AG04450 (cell line): ENCODE data around the gene EML6. TPM values are rescaled to one million over a fixed set of nuclear protein-coding genes. Genes with fewer than 3 reads are reported as not detected.
"Not testable (repeated sequence)": the region's sequence is repeated elsewhere in the genome, so short reads cannot be mapped to it uniquely, and the experiment has no call there.

Source experiments
- CTCF ChIA-PET: fragments of 300-600, 350-600 bp; formaldehyde crosslinking; extraction: SDS; loops from one replicate; lab custom pipeline; 2022; ENCODE audit warnings: antibody characterized with exemption, inconsistent platforms; lab: Charles Lee
- POLR2A ChIA-PET: fragments of 350-600 bp; formaldehyde crosslinking; extraction: SDS; loops from one replicate; lab custom pipeline; 2021; ENCODE audit warnings: antibody characterized with exemption, inconsistent platforms; lab: Yijun Ruan, JAX
- DNase-seq: peaks from one replicate; pipeline ENCODE4 v3.0.0-alpha.2; 2011; ENCODE audit warnings: low read depth, low spot score
- H3K27ac ChIP-seq: one replicate; pipeline ENCODE4 v1.5.1; 2012; ENCODE audit warnings: low read depth, low read length, control low read depth
- H3K27me3 ChIP-seq: one replicate; pipeline ENCODE4 v1.6.0; 2012; ENCODE audit warnings: low read length; ENCODE audit not compliant: control insufficient read depth, insufficient read depth
- H3K4me3 ChIP-seq: 2 replicates; pipeline ENCODE4 v1.5.1; 2011; ENCODE audit warnings: mild to moderate bottlenecking, low read depth, low read length, control low read depth
- H3K9me3 ChIP-seq: 2 replicates; pipeline ENCODE4 v1.5.1; 2012; ENCODE audit warnings: low read length; ENCODE audit not compliant: control insufficient read depth, insufficient read depth
- CTCF ChIP-seq: IDR thresholded peaks from 2 replicates; pipeline ENCODE4 v1.5.1; 2011; ENCODE audit warnings: low read depth, low read length, control low read depth, inconsistent platforms
- polyA plus RNA-seq: library from polyadenylated mRNA; depleted of rRNA; stranded (reverse); fragments of >200 nt; gene quantifications from 2 replicates; pipeline ENCODE4 v1.2.3, GENCODE V29; 2011

EML6 gene
- polyA plus RNA-seq, 1 experiment = 0.30 TPM

- no peak for DNase-seq
- Histone ChIP-seq H3K27ac (no peak overlapping the region), H3K27me3 (no peaks in the 10 kb centered on the region), H3K4me3 (no peak overlapping the region), H3K9me3 (no peaks in the 10 kb centered on the region)
- POLR2A ChIA-PET = no interaction called here
- TF ChIP-seq CTCF = no peak
- CTCF ChIA-PET = interaction anchor here (1.1 to 1.6 kb wide), 2 partner anchors 31 to 83 kb away, joined by 4 to 5 read pairs; no protein-coding TSS in a partner anchor
Observed at GRCh38 chr2:54983345-54984220, 260.1 kb downstream of the EML6 start.

GRCh38 chr2:54984476-54984875 lies 261.0 kb downstream of the EML6 start:
- no peak for TF ChIP-seq CTCF
- no peaks in the 10 kb centered on the region for H3K9me3 ChIP-seq
- H3K27ac ChIP-seq = no peak overlapping the region
- DNase-seq = no peak
- no peaks in the 10 kb centered on the region for H3K27me3 ChIP-seq
- ChIA-PET CTCF (interaction anchor here (1.1 to 1.6 kb wide), 2 partner anchors 30 to 84 kb away, joined by 4 to 5 read pairs; no protein-coding TSS in a partner anchor), POLR2A (no interaction called here)
- H3K4me3 ChIP-seq = no peak overlapping the region

GRCh38 chr2:54986264-54986663 lies 262.8 kb downstream of the EML6 start:
- Histone ChIP-seq H3K4me3 (no peak overlapping the region), H3K27me3 (no peaks in the 10 kb centered on the region), H3K27ac (no peak overlapping the region), H3K9me3 (no peaks in the 10 kb centered on the region)
- no peak for TF ChIP-seq CTCF
- ChIA-PET CTCF (interaction anchor here (1.1 to 2.0 kb wide), 2 partner anchors 86 to 182 kb away, joined by 3 to 8 read pairs; no protein-coding TSS in a partner anchor), POLR2A (no interaction called here)
- DNase-seq = no peak

GRCh38 chr2:54988612-54989011 lies 265.1 kb downstream of the EML6 start:
- DNase-seq = no peak
- H3K9me3 ChIP-seq = no peaks in the 10 kb centered on the region
- no peaks in the 10 kb centered on the region for H3K27me3 ChIP-seq
- no peak overlapping the region for H3K4me3 ChIP-seq
- POLR2A ChIA-PET = no interaction called here
- H3K27ac ChIP-seq = no peak overlapping the region
- TF ChIP-seq CTCF = no peak
- CTCF ChIA-PET = interaction anchor here (1.0 kb wide), 1 partner anchor 150 kb away, joined by 3 read pairs; no protein-coding TSS in a partner anchor

- ChIA-PET CTCF (interaction anchor here (1.0 kb wide), 1 partner anchor 91 kb away, joined by 3 read pairs; no protein-coding TSS in a partner anchor), POLR2A (interaction anchor here (1.1 kb wide), 1 partner anchor 15 kb away, joined by 3 read pairs; no protein-coding TSS in a partner anchor)
- not testable (repeated sequence) for DNase-seq, H3K9me3 ChIP-seq, H3K27me3 ChIP-seq, H3K4me3 ChIP-seq, H3K27ac ChIP-seq
Observed at GRCh38 chr2:54990694-54991093, 267.2 kb downstream of the EML6 start.
